Raji (cell line): ENCODE results near the gene ARHGEF11.

Source experiments
- POLR2A ChIP-seq: IDR thresholded peaks from 2 replicates; pipeline ENCODE4 v1.6.1; 2011; ENCODE audit warnings: low read depth, low read length, control low read depth; ENCODE audit not compliant: insufficient read depth

The ARHGEF11 gene

GRCh38 chr1:156896490-156897033 is 149.0 kb downstream of the ARHGEF11 start:
- TF ChIP-seq POLR2A: no peak

- no peak for TF ChIP-seq POLR2A
These were observed 149.6 kb downstream of the ARHGEF11 start for GRCh38 chr1:156895927-156896326.

GRCh38 chr1:156895455-156895812 is 150.1 kb downstream of the ARHGEF11 start:
- no peak for TF ChIP-seq POLR2A

- TF ChIP-seq POLR2A: no peak
These were observed 150.7 kb downstream of the ARHGEF11 start for GRCh38 chr1:156894711-156895454.

- TF ChIP-seq POLR2A: no peak
These were observed 151.5 kb downstream of the ARHGEF11 start for GRCh38 chr1:156894001-156894400.

- no peak for TF ChIP-seq POLR2A
These were observed 152.2 kb downstream of the ARHGEF11 start, which contains the start of gene PEAR1 for GRCh38 chr1:156893048-156893953. Gene PEAR1 (plus strand): TSS chr1:156893718. CDS start chr1:156903927, 10,209 bp downstream.

GRCh38 chr1:156892190-156893047 is 153.1 kb downstream of the ARHGEF11 start:
- TF ChIP-seq POLR2A: no peak

GRCh38 chr1:156889802-156890580 is 155.6 kb downstream of the ARHGEF11 start:
- no peak for TF ChIP-seq POLR2A

- TF ChIP-seq POLR2A: no peak
These were observed 157.8 kb downstream of the ARHGEF11 start for GRCh38 chr1:156887734-156888133.

GRCh38 chr1:156887317-156887716 is 158.2 kb downstream of the ARHGEF11 start:
- TF ChIP-seq POLR2A: no peak

GRCh38 chr1:156886583-156887281 is 158.8 kb downstream of the ARHGEF11 start:
- no peak for TF ChIP-seq POLR2A

- TF ChIP-seq POLR2A: no peak
These were observed 159.6 kb downstream of the ARHGEF11 start for GRCh38 chr1:156885880-156886355.

GRCh38 chr1:156885314-156885713 is 160.2 kb downstream of the ARHGEF11 start:
- no peak for TF ChIP-seq POLR2A
